Measurements from ENCODE around the gene MIER3. TPM values are rescaled to one million over a fixed set of nuclear protein-coding genes. Genes with fewer than 3 reads are reported as not detected.

Gene MIER3
- total RNA-seq, 1 experiment from 2014 or later: 26.3 TPM

GRCh38 chr5:56918054-56918453 lies 33.9 kb downstream of the MIER3 start:
- no peak overlapping the region for H3K4me3 Mint-ChIP-seq (ENCODE audit: low read depth, unreplicated experiment)
- H3K4me1 Mint-ChIP-seq (ENCODE audit: low read depth, unreplicated experiment): no peaks in the 10 kb centered on the region
- H3K36me3 Mint-ChIP-seq (ENCODE audit: insufficient read depth, unreplicated experiment): peaks cover 6% of the 10 kb centered on the region
- intact Hi-C loops (cut with micrococcal nuclease; ENCODE audit: unreplicated experiment): no loop called here
- no TSS peak for BruUV-seq (replicated peaks)
- no peak for TF ChIP-seq CTCF (IDR thresholded peaks at IDR 0.05; ENCODE audit: unreplicated experiment)
- H3K9me3 Mint-ChIP-seq (ENCODE audit: low read depth, unreplicated experiment): no peaks in the 10 kb centered on the region
- no peaks in the 10 kb centered on the region for H3K27me3 Mint-ChIP-seq (ENCODE audit: unreplicated experiment)
- H3K27ac Mint-ChIP-seq (ENCODE audit: unreplicated experiment): peak overlapping the region; percentile 1
- DNase-seq: no peak
- CTCF ChIA-PET: interaction anchor here (0.6 to 0.9 kb wide), 2 partner anchors 203 to 220 kb away, joined by 3 to 4 read pairs; no protein-coding TSS in a partner anchor

- no peak for TF ChIP-seq CTCF (IDR thresholded peaks at IDR 0.05; ENCODE audit: unreplicated experiment)
- Mint-ChIP-seq H3K4me1 (ENCODE audit: low read depth, unreplicated experiment) (no peaks in the 10 kb centered on the region), H3K27ac (ENCODE audit: unreplicated experiment) (peak overlapping the region; percentile 1), H3K9me3 (ENCODE audit: low read depth, unreplicated experiment) (no peaks in the 10 kb centered on the region), H3K4me3 (ENCODE audit: low read depth, unreplicated experiment) (no peak overlapping the region), H3K27me3 (ENCODE audit: unreplicated experiment) (no peaks in the 10 kb centered on the region), H3K36me3 (ENCODE audit: insufficient read depth, unreplicated experiment) (peaks cover 2% of the 10 kb centered on the region)
- DNase-seq: no peak
- intact Hi-C loops (cut with micrococcal nuclease; ENCODE audit: unreplicated experiment): no loop called here
- BruUV-seq (replicated peaks): no TSS peak
- CTCF ChIA-PET: interaction anchor here (0.9 kb wide), 1 partner anchor 221 kb away, joined by 3 read pairs; no protein-coding TSS in a partner anchor
Observed at GRCh38 chr5:56917534-56917933, 34.4 kb downstream of the MIER3 start.

GRCh38 chr5:56914678-56915077 lies 37.2 kb downstream of the MIER3 start:
- Mint-ChIP-seq H3K4me3 (ENCODE audit: low read depth, unreplicated experiment) (no peak overlapping the region), H3K27ac (ENCODE audit: unreplicated experiment) (no peak overlapping the region), H3K27me3 (ENCODE audit: unreplicated experiment) (no peaks in the 10 kb centered on the region), H3K36me3 (ENCODE audit: insufficient read depth, unreplicated experiment) (peaks cover 12% of the 10 kb centered on the region), H3K4me1 (ENCODE audit: low read depth, unreplicated experiment) (no peaks in the 10 kb centered on the region), H3K9me3 (ENCODE audit: low read depth, unreplicated experiment) (no peaks in the 10 kb centered on the region)
- CTCF ChIA-PET: no interaction called here
- intact Hi-C loops (cut with micrococcal nuclease; ENCODE audit: unreplicated experiment): no loop called here
- BruUV-seq (replicated peaks): no TSS peak
- no peak for DNase-seq
- TF ChIP-seq CTCF (IDR thresholded peaks at IDR 0.05; ENCODE audit: unreplicated experiment): no peak

GRCh38 chr5:56913766-56914165 lies 38.2 kb downstream of the MIER3 start:
- no peak for TF ChIP-seq CTCF (IDR thresholded peaks at IDR 0.05; ENCODE audit: unreplicated experiment)
- Mint-ChIP-seq H3K4me1 (ENCODE audit: low read depth, unreplicated experiment) (peaks cover 4% of the 10 kb centered on the region), H3K4me3 (ENCODE audit: low read depth, unreplicated experiment) (no peak overlapping the region), H3K36me3 (ENCODE audit: insufficient read depth, unreplicated experiment) (peaks cover 22% of the 10 kb centered on the region), H3K9me3 (ENCODE audit: low read depth, unreplicated experiment) (no peaks in the 10 kb centered on the region), H3K27me3 (ENCODE audit: unreplicated experiment) (no peaks in the 10 kb centered on the region), H3K27ac (ENCODE audit: unreplicated experiment) (no peak overlapping the region)
- no TSS peak for BruUV-seq (replicated peaks)
- CTCF ChIA-PET: no interaction called here
- intact Hi-C loops (cut with micrococcal nuclease; ENCODE audit: unreplicated experiment): no loop called here
- DNase-seq: no peak

All from Calu3 (cell line).